ENCODE measurements around the gene TRIO.
"Not testable (repeated sequence)": the region's sequence is repeated elsewhere in the genome, so short reads cannot be mapped to it uniquely, and the experiment has no call there.

TRIO gene

GRCh38 chr5:14376789-14377188, 233.6 kb downstream of the TRIO start:
- DNase-seq, result no peak

- peak in 1 of 58 donors; percentile 22 for DNase-seq
These were observed 236.8 kb downstream of the TRIO start for GRCh38 chr5:14379739-14380497.

- DNase-seq, result no peak
These were observed 237.6 kb downstream of the TRIO start for GRCh38 chr5:14380712-14381111.

- DNase-seq, result no peak
These were observed 239.5 kb downstream of the TRIO start for GRCh38 chr5:14382640-14383039.

GRCh38 chr5:14383923-14384322, 240.8 kb downstream of the TRIO start:
- no peak for DNase-seq

GRCh38 chr5:14385019-14385418, 241.9 kb downstream of the TRIO start:
- DNase-seq, result no peak

- DNase-seq, result peak in 2 of 58 donors; percentile 17 to 35
These were observed 243.9 kb downstream of the TRIO start for GRCh38 chr5:14386884-14387624.

- no peak for DNase-seq
These were observed 245.6 kb downstream of the TRIO start for GRCh38 chr5:14388741-14389140.

GRCh38 chr5:14392552-14392951, 249.4 kb downstream of the TRIO start:
- not testable (repeated sequence) for DNase-seq

GRCh38 chr5:14394365-14394764, 251.2 kb downstream of the TRIO start:
- DNase-seq, result no peak

GRCh38 chr5:14395411-14395810, 252.3 kb downstream of the TRIO start:
- no peak for DNase-seq

GRCh38 chr5:14396066-14396465, 252.9 kb downstream of the TRIO start:
- DNase-seq, result no peak

- no peak for DNase-seq
These were observed 253.6 kb downstream of the TRIO start for GRCh38 chr5:14396737-14397136.

GRCh38 chr5:14397717-14398116, 254.6 kb downstream of the TRIO start:
- DNase-seq, result peak in 2 of 58 donors; percentile 13 to 16

- peak in 1 of 58 donors; percentile 41 for DNase-seq
These were observed 256.0 kb downstream of the TRIO start for GRCh38 chr5:14399054-14399692.

- DNase-seq, result no peak
These were observed 256.9 kb downstream of the TRIO start for GRCh38 chr5:14400085-14400484.

GRCh38 chr5:14400611-14401010, 257.5 kb downstream of the TRIO start:
- no peak for DNase-seq

GRCh38 chr5:14401639-14402038, 258.5 kb downstream of the TRIO start:
- DNase-seq, result no peak

GRCh38 chr5:14402424-14402823, 259.3 kb downstream of the TRIO start:
- no peak for DNase-seq

GRCh38 chr5:14404780-14405179, 261.6 kb downstream of the TRIO start:
- DNase-seq, result no peak

GRCh38 chr5:14405267-14405666, 262.1 kb downstream of the TRIO start:
- DNase-seq, result no peak
